A549 (cell line): ENCODE data around the gene TWIST1. TPM values are rescaled to one million over a fixed set of nuclear protein-coding genes. Genes with fewer than 3 reads are reported as not detected.

ENCODE experiments used
- ATAC-seq, 2 experiments: fragments of 200-7000 bp in 1 of 2; fragments of >200 bp in 1 of 2; cut with Nextera tagmentation in 1 of 2; cut with Tn5 transposase in 1 of 2; 3 replicates each; pipeline versions ENCODE4 v1.8.0 to v1.9.1; 2018 to 2020; ENCODE audit warnings: mild to moderate bottlenecking in 1 of 2, moderate library complexity in 1 of 2
- CTCF ChIA-PET: fragments of 300-600 bp; sonication (Branson Sonifier 250); formaldehyde crosslinking; extraction: SDS; loops from one replicate; lab custom pipeline; 2021; ENCODE audit warnings: antibody characterized with exemption, inconsistent platforms; lab: Yijun Ruan, JAX
- POLR2A ChIA-PET: fragments of 350-600 bp; formaldehyde crosslinking; extraction: SDS; loops from one replicate; lab custom pipeline; 2021; ENCODE audit warnings: antibody characterized with exemption, inconsistent platforms; lab: Yijun Ruan, JAX
- DNase-seq, 2 experiments: peaks; one replicate each; pipeline versions ENCODE4 v3.0.0 to v3.0.0-alpha.2; 2011 to 2016; ENCODE audit warnings: low read depth in 1 of 2, low spot score in 1 of 2
- FAIRE-seq: peaks from 2 replicates; lab custom pipeline; 2011; peaks lifted over from hg19 to GRCh38; lab: Jason Lieb, UNC
- H3K27ac ChIP-seq, 2 experiments: fragments of >200 bp; sonication (Bioruptor Twin); formaldehyde crosslinking; 3 replicates each; pipeline ENCODE4 v1.5.1; 2016 to 2017
- H3K4me1 ChIP-seq: fragments of >200 bp; sonication (Bioruptor Twin); formaldehyde crosslinking; 3 replicates; pipeline ENCODE4 v1.6.1; 2016
- H3K4me2 ChIP-seq: fragments of >200 bp; sonication (Bioruptor Twin); formaldehyde crosslinking; 3 replicates; pipeline ENCODE4 v1.6.1; 2016
- H3K4me3 ChIP-seq: fragments of >200 bp; sonication (Bioruptor Twin); formaldehyde crosslinking; 3 replicates; pipeline ENCODE4 v1.5.1; 2016
- H3K9me3 ChIP-seq: fragments of >200 bp; sonication (Bioruptor Twin); formaldehyde crosslinking; 3 replicates; pipeline ENCODE4 v1.6.1; 2016
- CBX2 ChIP-seq: fragments of 200-600 bp; sonication (generic); IDR thresholded peaks from 2 replicates; pipeline ENCODE4 v1.6.1; 2016; ENCODE audit warnings: low read depth, mild to moderate bottlenecking, borderline replicate concordance
- EHMT2 ChIP-seq: fragments of 200-600 bp; sonication (generic); IDR thresholded peaks from 2 replicates; pipeline ENCODE4 v1.6.1; 2016; ENCODE audit warnings: antibody characterized with exemption, low read depth, mild to moderate bottlenecking, moderate library complexity
- EP300 ChIP-seq, 2 experiments: fragments of >200 bp; sonication (Bioruptor Twin); formaldehyde crosslinking; IDR thresholded peaks; 2 replicates in 1 of 2; 3 replicates in 1 of 2; pipeline ENCODE4 v1.6.1; 2016 to 2017
- FOSL2 ChIP-seq, 2 experiments: fragments of 450-650 bp in 1 of 2; fragments of >200 bp in 1 of 2; sonication (Bioruptor Twin) in 1 of 2; formaldehyde crosslinking; IDR thresholded peaks; 2 replicates each; pipeline versions ENCODE4 v1.5.0 to v1.6.1; 2016 to 2020; ENCODE audit warnings: mild to moderate bottlenecking in 1 of 2, moderate library complexity in 1 of 2
- GATA3 ChIP-seq: IDR thresholded peaks from 2 replicates; pipeline ENCODE4 v1.6.1; 2012; ENCODE audit warnings: borderline replicate concordance
- HDAC2 ChIP-seq: fragments of 200-600 bp; sonication (generic); IDR thresholded peaks from 2 replicates; pipeline ENCODE4 v1.6.1; 2016
- HEYL ChIP-seq: fragments of 250-450 bp; sonication (Bioruptor Pico); IDR thresholded peaks from 2 replicates; pipeline ENCODE4 v1.8.0; 2021; ENCODE audit warnings: mild to moderate bottlenecking, moderate library complexity
- HMGXB4 ChIP-seq: fragments of 250-450 bp; sonication (Bioruptor Pico); IDR thresholded peaks from 2 replicates; pipeline ENCODE4 v1.5.0; 2021; ENCODE audit warnings: mild to moderate bottlenecking, moderate library complexity, borderline replicate concordance
- HOXB5 ChIP-seq: fragments of 250-450 bp; sonication (Bioruptor Pico); IDR thresholded peaks from 2 replicates; pipeline ENCODE4 v1.5.0; 2020; ENCODE audit warnings: mild to moderate bottlenecking, moderate library complexity
- JUNB ChIP-seq: fragments of >200 bp; sonication (Bioruptor Twin); formaldehyde crosslinking; IDR thresholded peaks from 2 replicates; pipeline ENCODE4 v1.6.1; 2016
- MAFK ChIP-seq: fragments of 450-650 bp; IDR thresholded peaks from 2 replicates; pipeline ENCODE4 v1.6.1; 2014; ENCODE audit not compliant: partially characterized antibody
- MAX ChIP-seq: IDR thresholded peaks from 2 replicates; pipeline ENCODE4 v1.6.1; 2012
- MYC ChIP-seq: IDR thresholded peaks from 2 replicates; pipeline ENCODE4 v1.6.1; 2012; ENCODE audit warnings: mild to moderate bottlenecking, inconsistent platforms, low read length, improper control_type of control experiment, borderline replicate concordance
- NFE2L2 ChIP-seq: fragments of 150-350 bp; conservative IDR thresholded peaks from 2 replicates; pipeline ENCODE4 v1.6.1; 2014; ENCODE audit warnings: low read length
- NR3C1 ChIP-seq: fragments of >200 bp; sonication (Bioruptor Twin); formaldehyde crosslinking; IDR thresholded peaks from 3 replicates; pipeline ENCODE4 v1.6.1; 2017
- PBX3 ChIP-seq: IDR thresholded peaks from 2 replicates; pipeline ENCODE4 v1.6.1; 2012
- POLR2AphosphoS2 ChIP-seq: conservative IDR thresholded peaks from 2 replicates; pipeline ENCODE4 v1.6.1; 2012; ENCODE audit warnings: low read length, improper control_type of control experiment, inconsistent platforms
- RAD21 ChIP-seq, 2 experiments: fragments of >200 bp in 1 of 2; sonication (Bioruptor Twin) in 1 of 2; formaldehyde crosslinking in 1 of 2; IDR thresholded peaks in 1 of 2; conservative IDR thresholded peaks in 1 of 2; 2 replicates in 1 of 2; 3 replicates in 1 of 2; pipeline ENCODE4 v1.6.1; 2012 to 2018; ENCODE audit warnings: inconsistent platforms in 1 of 2
- RARB ChIP-seq: fragments of 250-450 bp; sonication (Bioruptor Pico); IDR thresholded peaks from 2 replicates; pipeline ENCODE4 v1.8.0; 2021; ENCODE audit warnings: mild to moderate bottlenecking, moderate library complexity
- REST ChIP-seq: fragments of 200-600 bp; sonication (generic); IDR thresholded peaks from 2 replicates; pipeline ENCODE4 v1.6.1; 2016; ENCODE audit warnings: antibody characterized with exemption, mild to moderate bottlenecking, moderate library complexity
- TP53 ChIP-seq: fragments of 250-450 bp; sonication (Bioruptor Pico); IDR thresholded peaks from 2 replicates; pipeline ENCODE4 v1.5.0; 2021; ENCODE audit warnings: mild to moderate bottlenecking, moderate library complexity
- USF2 ChIP-seq: fragments of 450-650 bp; IDR thresholded peaks from 2 replicates; pipeline ENCODE4 v1.6.1; 2014; ENCODE audit warnings: antibody characterized with exemption
- ZC3H11A ChIP-seq: fragments of 450-650 bp; IDR thresholded peaks from 2 replicates; pipeline ENCODE4 v1.6.1; 2014; ENCODE audit warnings: antibody characterized with exemption, mild to moderate bottlenecking
- WGBS: methylation state at CpG from one replicate; pipeline ENCODE4 v1.1.6; 2017; ENCODE audit errors: missing lambda C conversion rate; 5-methylcytosine and 5-hydroxymethylcytosine counted together
- polyA plus RNA-seq, 4 experiments: library from polyadenylated mRNA; depleted of rRNA in 3 of 4; stranded (reverse); fragments of >200 nt; fragmentation: RNase III in 1 of 4; extraction: RNeasy Plus Mini Kit Qiagen cat#74134 plus additional on column Dnase treatment in 1 of 4; gene quantifications; 2 replicates in 3 of 4; 3 replicates in 1 of 4; pipeline ENCODE4 v1.2.3, GENCODE V29; 2011 to 2017

The TWIST1 gene
- polyA plus RNA-seq, 2 of the 4 experiments (the other 2 are of a cell fraction): 0.61 to 1.3 TPM

- TF ChIP-seq CBX2 (no peak), NFE2L2 (no peak), GATA3 (no peak), JUNB (no peak)
- H3K27ac ChIP-seq: no peak overlapping the region
- DNase-seq: no peak
- no peaks in the 10 kb centered on the region for H3K9me3 ChIP-seq
- no peak for ATAC-seq
- 52% methylated on average over 10 of the region's 10 CpGs for WGBS
- POLR2A ChIA-PET: no interaction called here
- H3K4me3 ChIP-seq: no peak overlapping the region
- H3K4me1 ChIP-seq: no peaks in the 10 kb centered on the region
- H3K4me2 ChIP-seq: no peak overlapping the region
- CTCF ChIA-PET: interaction anchor here (0.7 to 4.7 kb wide), 6 partner anchors 10 to 546 kb away, joined by 3 to 25 read pairs (median 3); no protein-coding TSS in a partner anchor
- no peak for FAIRE-seq
Measured at GRCh38 chr7:19119870-19120486, 2.5 kb upstream of the TWIST1 start.

GRCh38 chr7:19119372-19119771, 1.9 kb upstream of the TWIST1 start:
- 56% methylated on average over 8 of the region's 8 CpGs for WGBS
- Histone ChIP-seq H3K27ac (no peak overlapping the region), H3K4me1 (no peaks in the 10 kb centered on the region), H3K4me3 (no peak overlapping the region), H3K9me3 (no peaks in the 10 kb centered on the region), H3K4me2 (no peak overlapping the region)
- TF ChIP-seq EHMT2 (no peak), RARB (CRISPR knock-in tag) (no peak), JUNB (no peak), PBX3 (no peak), USF2 (no peak), MYC (no peak), HMGXB4 (CRISPR knock-in tag) (no peak), NR3C1 (no peak), TP53 (CRISPR knock-in tag) (no peak), CBX2 (no peak), EP300 (IDR thresholded peaks at IDR 0.05) (no peak), HEYL (no peak), POLR2AphosphoS2 (no peak), RAD21 (conservative IDR thresholded peaks at IDR 0.05 in 1 of 2, IDR thresholded peaks at IDR 0.05 in 1 of 2) (no peak), MAX (no peak), HDAC2 (no peak)
- ATAC-seq (no peak), FAIRE-seq (no peak), DNase-seq (no peak)
- POLR2A ChIA-PET: no interaction called here
- CTCF ChIA-PET: interaction anchor here (0.9 to 4.7 kb wide), 5 partner anchors 11 to 528 kb away, joined by 3 to 25 read pairs (median 3); no protein-coding TSS in a partner anchor

- 77% methylated on average over 26 of the region's 28 CpGs for WGBS
- Histone ChIP-seq H3K4me1 (no peaks in the 10 kb centered on the region), H3K27ac (no peak overlapping the region), H3K4me3 (no peak overlapping the region), H3K9me3 (no peaks in the 10 kb centered on the region), H3K4me2 (no peak overlapping the region)
- DNase-seq (no peak), ATAC-seq (no peak), FAIRE-seq (no peak)
- ChIA-PET POLR2A (no interaction called here), CTCF (interaction anchor here (0.9 to 4.7 kb wide), 4 partner anchors 322 to 528 kb away, joined by 3 to 25 read pairs (median 3); no protein-coding TSS in a partner anchor)
- TF ChIP-seq REST: no peak
- TF ChIP-seq HOXB5 (CRISPR knock-in tag): no peak
- no peak for TF ChIP-seq ZC3H11A
- TF ChIP-seq FOSL2 (IDR thresholded peaks at IDR 0.05): no peak
- TF ChIP-seq FOSL2 (CRISPR knock-in tag; IDR thresholded peaks at IDR 0.05): no peak
- no peak for TF ChIP-seq MAFK
Measured at GRCh38 chr7:19118636-19119371, 1.4 kb upstream of the TWIST1 start.
